ENCODE results near the gene DOK1.

- TF ChIP-seq CTCF (IDR thresholded peaks at IDR 0.05) (no peak), POLR2A (IDR thresholded peaks at IDR 0.05) (no peak)
Observed at GRCh38 chr2:74534411-74534810, 20.1 kb upstream of the DOK1 start.

Measured in stomach (tissue), 4 donors.